H54 (cell line): Measurements from ENCODE around the gene RBM38.

Experiments
- DNase-seq: peaks from one replicate; pipeline ENCODE4 v3.0.0; 2011; ENCODE audit warnings: low spot score, mixed read lengths; ENCODE audit not compliant: insufficient read length
- FAIRE-seq: peaks from 3 replicates; lab custom pipeline; 2011; peaks lifted over from hg19 to GRCh38; lab: Jason Lieb, UNC
- POLR2A ChIP-seq: IDR thresholded peaks from 2 replicates; pipeline ENCODE4 v1.6.1; 2011; ENCODE audit warnings: low read depth, mild to moderate bottlenecking, low read length

The RBM38 gene

GRCh38 chr20:57364451-57364850 is 26.7 kb upstream of the RBM38 start:
- DNase-seq = no peak
- no peak for TF ChIP-seq POLR2A
- FAIRE-seq = no peak

GRCh38 chr20:57369596-57369995 is 21.6 kb upstream of the RBM38 start:
- no peak for DNase-seq
- FAIRE-seq = no peak
- no peak for TF ChIP-seq POLR2A

GRCh38 chr20:57370316-57370715 is 20.9 kb upstream of the RBM38 start:
- TF ChIP-seq POLR2A = no peak
- DNase-seq (no peak), FAIRE-seq (no peak)

GRCh38 chr20:57371363-57371762 is 19.8 kb upstream of the RBM38 start:
- DNase-seq (no peak), FAIRE-seq (no peak)
- no peak for TF ChIP-seq POLR2A

GRCh38 chr20:57372157-57372556 is 19.0 kb upstream of the RBM38 start:
- no peak for DNase-seq
- no peak for FAIRE-seq
- TF ChIP-seq POLR2A = no peak

- no peak for TF ChIP-seq POLR2A
- FAIRE-seq = no peak
Observed at GRCh38 chr20:57372581-57373350, 18.4 kb upstream of the RBM38 start.

GRCh38 chr20:57374343-57374930 is 16.8 kb upstream of the RBM38 start:
- no peak for FAIRE-seq
- TF ChIP-seq POLR2A = no peak
- no peak for DNase-seq

More at GRCh38 chr20:57372581-57373350, 18.4 kb upstream of the RBM38 start:
- no peak for DNase-seq

- FAIRE-seq = no peak
- TF ChIP-seq POLR2A = no peak
- DNase-seq = no peak
Observed at GRCh38 chr20:57374931-57375651, 16.1 kb upstream of the RBM38 start.

- DNase-seq (no peak), FAIRE-seq (no peak)
- TF ChIP-seq POLR2A = no peak
Observed at GRCh38 chr20:57375652-57376230, 15.5 kb upstream of the RBM38 start.

- no peak for FAIRE-seq
Observed at GRCh38 chr20:57377350-57377749, 13.8 kb upstream of the RBM38 start.

GRCh38 chr20:57378107-57378506 is 13.1 kb upstream of the RBM38 start:
- no peak for DNase-seq
- FAIRE-seq = no peak
- no peak for TF ChIP-seq POLR2A

More at GRCh38 chr20:57377350-57377749, 13.8 kb upstream of the RBM38 start:
- no peak for TF ChIP-seq POLR2A
- DNase-seq = no peak

- no peak for TF ChIP-seq POLR2A
- FAIRE-seq = no peak
Observed at GRCh38 chr20:57378646-57379262, 12.4 kb upstream of the RBM38 start.

GRCh38 chr20:57379263-57379647 is 11.9 kb upstream of the RBM38 start:
- no peak for DNase-seq
- no peak for FAIRE-seq
- no peak for TF ChIP-seq POLR2A

More at GRCh38 chr20:57378646-57379262, 12.4 kb upstream of the RBM38 start:
- DNase-seq = no peak
